Vagina (tissue), 2 donors: Measurements from ENCODE around the gene TATDN2.
A peak's percentile ranks its signal among the peaks of the same experiment; 100 is the strongest.

ENCODE experiments used
- POLR2A ChIP-seq, 2 donors: fragments of 450-650 bp; IDR thresholded peaks; one replicate each; pipeline ENCODE4 v1.6.1; 2017; ENCODE audit warnings: antibody characterized with exemption in 2 of 2, mild to moderate bottlenecking in 2 of 2, moderate library complexity in 2 of 2
- POLR2AphosphoS5 ChIP-seq, 2 donors: sonication (generic); formaldehyde crosslinking; IDR thresholded peaks; one replicate each; pipeline ENCODE4 v1.9.0; 2017; ENCODE audit warnings: antibody characterized with exemption in 2 of 2, mild to moderate bottlenecking in 2 of 2, low read depth in 1 of 2; ENCODE audit not compliant: insufficient read depth in 1 of 2

- peak; percentile 66 to 80 for TF ChIP-seq POLR2AphosphoS5 (IDR thresholded peaks at IDR 0.05; ENCODE audit: insufficient read depth in 1 of 2, low read depth in 1 of 2)
- no peak for TF ChIP-seq POLR2A (IDR thresholded peaks at IDR 0.05)
Observed at GRCh38 chr3:10205451-10206165, 42.7 kb upstream of the TATDN2 start.
